LoVo (cell line): ENCODE measurements around the gene KAT6B.
"Not testable (repeated sequence)": the region's sequence is repeated elsewhere in the genome, so short reads cannot be mapped to it uniquely, and the experiment has no call there.

Experiments
- DNase-seq: peaks from one replicate; pipeline ENCODE4 v3.0.0-alpha.2; 2016; ENCODE audit warnings: low spot score

KAT6B gene

GRCh38 chr10:74826142-74827044 lies at the start of gene KAT6B:
Gene KAT6B, plus strand, starts transcription at chr10:74826600. Its CDS starts 16,258 bp downstream, at chr10:74842858.
- DNase-seq, result peak; percentile 100

GRCh38 chr10:74778436-74779094 lies 47.8 kb upstream of the KAT6B start:
- no peak for DNase-seq

- not testable (repeated sequence) for DNase-seq
These were observed 44.5 kb upstream of the KAT6B start for GRCh38 chr10:74781870-74782269.

GRCh38 chr10:74784462-74784861 lies 41.9 kb upstream of the KAT6B start:
- no peak for DNase-seq

GRCh38 chr10:74786126-74786525 lies 40.3 kb upstream of the KAT6B start:
- DNase-seq, result no peak

- DNase-seq, result no peak
These were observed 38.9 kb upstream of the KAT6B start for GRCh38 chr10:74787457-74787856.

- DNase-seq, result not testable (repeated sequence)
These were observed 34.4 kb upstream of the KAT6B start for GRCh38 chr10:74791979-74792378.

- no peak for DNase-seq
These were observed 33.7 kb upstream of the KAT6B start for GRCh38 chr10:74792726-74793125.

- not testable (repeated sequence) for DNase-seq
These were observed 33.2 kb upstream of the KAT6B start for GRCh38 chr10:74793240-74793639.

GRCh38 chr10:74794531-74794930 lies 31.9 kb upstream of the KAT6B start:
- DNase-seq, result no peak

- no peak for DNase-seq
These were observed 28.9 kb upstream of the KAT6B start for GRCh38 chr10:74797550-74797949.

- no peak for DNase-seq
These were observed 26.6 kb upstream of the KAT6B start for GRCh38 chr10:74799721-74800221.

GRCh38 chr10:74801447-74801846 lies 25.0 kb upstream of the KAT6B start:
- no peak for DNase-seq

- DNase-seq, result no peak
These were observed 17.9 kb upstream of the KAT6B start for GRCh38 chr10:74808501-74808900.

- DNase-seq, result no peak
These were observed 16.3 kb upstream of the KAT6B start for GRCh38 chr10:74810087-74810486.

GRCh38 chr10:74813381-74814259 lies 12.8 kb upstream of the KAT6B start:
- no peak for DNase-seq

GRCh38 chr10:74814797-74815196 lies 11.6 kb upstream of the KAT6B start:
- DNase-seq, result no peak

- DNase-seq, result no peak
These were observed 9.4 kb upstream of the KAT6B start for GRCh38 chr10:74816824-74817498.

GRCh38 chr10:74821501-74821900 lies 4.9 kb upstream of the KAT6B start:
- DNase-seq, result no peak

GRCh38 chr10:74822101-74822500 lies 4.3 kb upstream of the KAT6B start:
- no peak for DNase-seq

- no peak for DNase-seq
These were observed 3.8 kb upstream of the KAT6B start for GRCh38 chr10:74822521-74823089.
